GM19351 (cell line): Measurements from ENCODE around the gene TAS2R10.

Experiments
- ATAC-seq: cut with Tn5 transposase; IDR thresholded peaks from one replicate; pipeline ENCODE4 v1.9.1; 2021; ENCODE audit warnings: mild to moderate bottlenecking, moderate library complexity; ENCODE audit not compliant: unreplicated experiment

The TAS2R10 gene

GRCh38 chr12:10783252-10783651, 42.9 kb downstream of the TAS2R10 start:
- ATAC-seq, result no peak

GRCh38 chr12:10779103-10779502, 47.1 kb downstream of the TAS2R10 start:
- no peak for ATAC-seq
